MCF 10A (cell line): ENCODE results near the gene CYP39A1. TPM values are rescaled to one million over a fixed set of nuclear protein-coding genes. Genes with fewer than 3 reads are reported as not detected.

ENCODE experiments used
- BruUV-seq: library from RNA; stranded (reverse); fragments of 400-500 nt; replicated peaks from 2 replicates; lab custom pipeline; 2021; lab: Mats Ljungman, UMichigan
- CTCF ChIA-PET: fragments of 300-600 bp; sonication (Branson Sonifier 250); formaldehyde crosslinking; extraction: SDS; loops from one replicate; lab custom pipeline; 2021; ENCODE audit warnings: antibody characterized with exemption, inconsistent platforms; lab: Yijun Ruan, JAX
- POLR2A ChIA-PET: fragments of 300-600, 350-650 bp; sonication (Branson Sonifier 250); formaldehyde crosslinking; extraction: SDS; loops from one replicate; lab custom pipeline; 2020; ENCODE audit warnings: antibody characterized with exemption, inconsistent platforms; lab: Yijun Ruan, JAX
- DNase-seq: peaks from one replicate; pipeline ENCODE4 v3.0.0-alpha.2; 2018; ENCODE audit not compliant: unreplicated experiment
- H3K27ac Mint-ChIP-seq: one replicate; pipeline ENCODE4 v1.8.0; 2022; ENCODE audit warnings: mild to moderate bottlenecking, low read depth, mixed read lengths; ENCODE audit not compliant: unreplicated experiment
- H3K27me3 Mint-ChIP-seq: one replicate; pipeline ENCODE4 v1.8.0; 2022; ENCODE audit warnings: mixed read lengths; ENCODE audit not compliant: insufficient read depth, unreplicated experiment
- H3K36me3 Mint-ChIP-seq: one replicate; pipeline ENCODE4 v1.8.0; 2022; ENCODE audit warnings: mild to moderate bottlenecking, moderate library complexity, mixed read lengths; ENCODE audit not compliant: insufficient read depth, unreplicated experiment
- H3K4me1 Mint-ChIP-seq: one replicate; pipeline ENCODE4 v1.8.0; 2022; ENCODE audit warnings: mixed read lengths; ENCODE audit not compliant: insufficient read depth, unreplicated experiment
- H3K4me3 Mint-ChIP-seq: one replicate; pipeline ENCODE4 v1.8.0; 2022; ENCODE audit warnings: mild to moderate bottlenecking, moderate library complexity, mixed read lengths; ENCODE audit not compliant: unreplicated experiment
- H3K9me3 Mint-ChIP-seq: one replicate; pipeline ENCODE4 v1.8.0; 2022; ENCODE audit warnings: mixed read lengths; ENCODE audit not compliant: unreplicated experiment
- CTCF ChIP-seq: fragments of 200-600 bp; IDR thresholded peaks from one replicate; pipeline ENCODE4 v1.8.0; 2022; ENCODE audit warnings: antibody characterized with exemption, mild to moderate bottlenecking; ENCODE audit not compliant: unreplicated experiment
- intact Hi-C: fragments of 100-400 bp; cut with micrococcal nuclease; formaldehyde crosslinking; loops from 2 replicates; pipeline ENCODE4 v1.14.1; 2022
- total RNA-seq: library from RNA; stranded (reverse); gene quantifications from 2 replicates; pipeline ENCODE4 v1.2.3, GENCODE V29; 2022

Gene CYP39A1
- total RNA-seq, 1 experiment from 2014 or later: 7.2 TPM

GRCh38 chr6:46501136-46502089 is 151.2 kb downstream of the CYP39A1 start:
- Mint-ChIP-seq H3K27me3 (peaks cover 41% of the 10 kb centered on the region), H3K4me1 (peaks cover 6% of the 10 kb centered on the region), H3K27ac (no peak overlapping the region), H3K4me3 (no peak overlapping the region), H3K9me3 (no peaks in the 10 kb centered on the region), H3K36me3 (no peaks in the 10 kb centered on the region)
- no TSS peak for BruUV-seq
- ChIA-PET POLR2A (no interaction called here), CTCF (interaction anchor here (0.6 to 0.8 kb wide), 3 partner anchors 8 to 159 kb away, joined by 3 read pairs; no protein-coding TSS in a partner anchor)
- TF ChIP-seq CTCF: no peak
- DNase-seq: peak; percentile 17
- intact Hi-C loops: no loop called here

GRCh38 chr6:46500382-46500781 is 152.2 kb downstream of the CYP39A1 start:
- BruUV-seq: no TSS peak
- intact Hi-C loops: no loop called here
- H3K9me3 Mint-ChIP-seq: no peaks in the 10 kb centered on the region

More at GRCh38 chr6:46500382-46500781, 152.2 kb downstream of the CYP39A1 start:
- POLR2A ChIA-PET: no interaction called here
- no peak for DNase-seq
- CTCF ChIA-PET: no interaction called here
- no peak for TF ChIP-seq CTCF
- H3K27me3 Mint-ChIP-seq: peaks cover 52% of the 10 kb centered on the region
- H3K4me1 Mint-ChIP-seq: peaks cover 6% of the 10 kb centered on the region
- H3K36me3 Mint-ChIP-seq: no peaks in the 10 kb centered on the region
- no peak overlapping the region for H3K4me3 Mint-ChIP-seq
- H3K27ac Mint-ChIP-seq: no peak overlapping the region

Other genes starting within 250 kb of the CYP39A1 start
- gene RCAN2, start 161.4 kb downstream of the CYP39A1 start, total RNA-seq: 0.09 TPM in 1 of 2 replicates, not detected in the other
- gene SLC25A27, start 157 bp upstream of the CYP39A1 start, total RNA-seq: 21.7 and 36.9 TPM in 2 replicates
- 0.56 and 0.66 TPM in 2 replicates for gene TDRD6, start 35.1 kb upstream of the CYP39A1 start, total RNA-seq
- not detected in 2 replicates for gene PLA2G7, start 82.6 kb upstream of the CYP39A1 start, total RNA-seq
- gene ANKRD66, start 94.1 kb upstream of the CYP39A1 start, total RNA-seq: not detected in 2 replicates
- gene MEP1A, start 140.6 kb upstream of the CYP39A1 start, total RNA-seq: not detected in 2 replicates